Stimulated activated CD4-positive, alpha-beta T cell treated with anti-CD3 and anti-CD28 coated beads, TNF-alpha, amount 100 ng/mL, for 48 hours (primary cell): ENCODE measurements around the gene NTN5.
A peak's percentile ranks its signal among the peaks of the same experiment; 100 is the strongest.
"Not testable (repeated sequence)": the region's sequence is repeated elsewhere in the genome, so short reads cannot be mapped to it uniquely, and the experiment has no call there.

Experiments
- DNase-seq, 3 donors: peaks; one replicate each; pipeline ENCODE4 v3.0.0-alpha.2; 2020; ENCODE audit warnings: low read depth in 3 of 3

NTN5 gene

DNA sequence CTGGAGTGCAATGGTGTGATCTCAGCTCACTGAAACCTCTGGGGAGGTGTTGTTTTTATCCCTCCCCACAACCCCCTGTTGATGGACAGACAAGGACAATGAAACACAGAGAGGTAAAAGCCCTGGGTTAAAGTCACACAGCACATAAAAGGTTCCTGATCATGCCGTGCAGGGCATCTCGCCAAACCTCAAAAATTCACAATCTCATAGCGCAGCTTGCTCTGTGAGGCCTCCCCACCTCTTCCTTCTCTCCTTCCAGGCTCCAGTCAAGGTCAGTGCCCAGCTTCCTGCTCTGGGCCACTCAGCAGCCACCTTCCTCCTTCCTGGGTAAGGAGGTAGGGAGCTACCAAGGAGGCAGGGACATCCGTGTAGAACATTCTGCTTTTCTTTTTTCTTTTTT lies 25.2 kb upstream of the NTN5 start:
- no peak for DNase-seq

GRCh38 chr19:48696353-48697010 lies 23.7 kb upstream of the NTN5 start:
- DNase-seq, result no peak

- no peak for DNase-seq
These were observed 23.0 kb upstream of the NTN5 start, which contains the start of gene FUT2 for GRCh38 chr19:48695743-48696352. FUT2 (plus strand) TSS chr19:48695971; CDS start chr19:48702957, 6,986 bp downstream.

GRCh38 chr19:48693629-48694028 lies 20.8 kb upstream of the NTN5 start:
- not testable (repeated sequence) for DNase-seq

- no peak for DNase-seq
These were observed 16.6 kb upstream of the NTN5 start for GRCh38 chr19:48689449-48689848.

DNA sequence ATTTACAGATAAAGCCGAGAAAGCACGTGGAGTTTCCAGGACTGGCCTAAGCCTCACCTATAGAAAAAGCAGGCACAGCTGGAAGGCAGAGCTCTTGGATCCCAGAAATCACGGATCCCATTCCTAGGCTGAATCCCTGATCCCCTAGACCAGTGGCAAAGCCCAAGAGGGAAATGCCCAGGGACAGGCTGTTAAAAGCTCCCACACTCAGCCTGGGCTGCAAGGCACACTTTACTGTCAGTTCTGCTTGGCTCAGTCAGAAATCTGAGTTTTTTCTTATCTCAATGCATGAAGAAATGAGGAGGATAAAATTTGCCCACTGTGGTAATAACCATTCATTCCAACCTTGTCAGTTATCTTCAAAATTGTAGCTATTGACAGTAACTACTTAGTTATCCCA lies 15.0 kb upstream of the NTN5 start:
- DNase-seq, result no peak

GRCh38 chr19:48686637-48687036 lies 13.8 kb upstream of the NTN5 start:
- not testable (repeated sequence) for DNase-seq

DNA sequence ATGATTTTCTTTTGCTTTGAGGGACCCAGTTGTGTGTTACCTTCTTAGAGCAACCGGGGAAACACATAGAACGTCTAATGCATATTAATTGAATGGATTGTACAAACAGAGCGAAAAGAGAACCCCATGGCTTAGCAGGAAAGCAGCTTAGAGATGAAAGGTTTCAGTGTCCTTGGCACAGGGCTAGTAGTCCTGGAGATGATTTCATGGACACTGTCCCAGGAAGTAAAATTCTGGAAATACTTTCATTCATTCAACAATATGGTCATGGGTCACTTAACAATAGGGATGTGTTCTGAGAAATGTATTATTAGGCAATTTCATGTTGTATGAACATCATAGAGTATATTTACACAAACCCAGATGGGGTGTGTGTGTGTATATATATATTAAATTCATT lies 13.3 kb upstream of the NTN5 start:
- DNase-seq, result no peak

- no peak for DNase-seq
These were observed 12.8 kb upstream of the NTN5 start for GRCh38 chr19:48685583-48685982.

- no peak for DNase-seq
These were observed 10.5 kb upstream of the NTN5 start for GRCh38 chr19:48683349-48683748.

- DNase-seq, result no peak
These were observed 8.3 kb upstream of the NTN5 start for GRCh38 chr19:48681127-48681470.

DNA sequence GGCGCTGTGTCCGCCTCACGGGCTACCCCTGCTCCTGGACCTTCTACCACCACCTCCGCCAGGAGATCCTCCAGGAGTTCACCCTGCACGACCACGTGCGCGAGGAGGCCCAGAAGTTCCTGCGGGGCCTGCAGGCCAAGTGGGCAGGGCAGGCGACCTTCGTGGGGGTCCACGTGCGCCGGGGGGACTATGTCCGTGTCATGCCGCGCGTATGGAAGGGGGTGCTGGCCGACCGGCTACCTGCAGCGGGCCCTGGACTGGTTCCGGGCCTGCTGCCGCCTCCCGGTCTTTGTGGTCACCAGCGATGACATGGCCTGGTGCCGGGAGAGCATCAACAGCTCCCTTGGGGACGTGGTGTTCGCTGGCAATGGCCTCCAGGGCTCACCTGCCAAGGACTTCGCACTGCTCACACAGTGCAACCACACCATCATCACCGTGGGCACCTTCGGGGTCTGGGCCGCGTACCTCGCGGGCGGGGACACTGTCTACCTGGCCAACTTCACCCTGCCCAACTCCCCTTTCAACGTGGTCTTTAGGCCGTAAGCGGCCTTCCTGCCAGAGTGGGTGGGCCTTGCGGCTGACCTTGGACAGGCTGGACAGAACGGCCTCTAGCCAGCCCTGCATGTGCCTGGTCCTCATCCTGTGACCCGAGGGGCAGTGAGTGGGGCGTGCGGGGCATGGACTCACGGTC lies 7.8 kb upstream of the NTN5 start:
- DNase-seq, result no peak

DNA sequence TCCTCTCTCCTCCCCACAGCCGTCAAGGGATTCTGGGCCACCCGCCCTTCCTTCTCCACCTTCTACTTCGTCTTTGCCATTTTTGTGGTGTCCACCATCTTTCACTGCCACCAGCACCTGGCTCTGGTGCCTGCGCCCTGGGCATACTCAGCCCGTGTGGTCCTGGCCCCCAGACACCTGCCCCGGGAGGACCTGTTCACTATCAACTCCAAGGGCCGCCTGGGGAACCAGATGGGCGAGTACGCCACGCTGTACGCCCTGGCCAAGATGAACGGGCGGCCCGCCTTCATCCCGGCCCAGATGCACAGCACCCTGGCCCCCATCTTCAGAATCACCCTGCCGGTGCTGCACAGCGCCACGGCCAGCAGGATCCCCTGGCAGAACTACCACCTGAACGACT lies 7.2 kb upstream of the NTN5 start:
- not testable (repeated sequence) for DNase-seq

DNA sequence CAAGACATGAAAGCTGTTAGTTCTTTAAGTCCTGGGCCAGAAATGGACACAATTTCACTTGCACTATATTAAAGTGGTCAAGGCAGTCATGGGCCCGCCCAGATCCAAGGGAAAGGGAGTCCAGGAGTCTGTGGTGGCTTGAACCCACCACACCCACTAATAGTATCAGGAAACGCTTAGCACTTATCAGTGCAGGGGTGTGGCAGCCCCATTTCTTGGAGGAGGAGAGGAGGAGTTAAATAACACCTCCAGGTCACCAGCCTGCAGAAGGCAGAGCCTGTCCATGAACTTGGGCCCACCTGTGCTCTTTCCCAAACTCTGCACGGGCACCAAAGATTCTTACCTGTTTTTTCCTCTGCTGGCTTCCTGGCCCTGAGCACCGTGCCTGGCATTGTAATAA lies 5.4 kb upstream of the NTN5 start:
- DNase-seq, result no peak

DNA sequence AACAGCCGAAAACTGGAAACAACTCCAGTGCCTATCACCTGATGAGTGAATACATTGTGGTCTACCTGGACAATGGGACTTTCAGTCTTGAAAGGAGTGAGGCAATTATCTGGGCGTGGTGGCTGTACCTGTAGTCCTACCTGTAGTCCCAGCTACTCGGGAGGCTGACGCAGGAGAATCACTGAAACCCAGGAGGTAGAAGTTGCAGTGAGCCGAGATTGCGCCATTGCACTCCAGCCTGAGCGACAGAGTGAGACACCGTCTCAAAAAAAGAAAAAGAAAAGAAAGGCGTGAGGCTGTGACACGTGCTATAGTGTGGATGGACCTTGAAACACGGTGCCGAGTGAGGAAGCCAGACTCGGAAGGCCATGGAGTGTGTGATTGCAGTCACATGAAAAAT lies 4.1 kb upstream of the NTN5 start:
- DNase-seq, result no peak

- no peak for DNase-seq
These were observed 3.7 kb upstream of the NTN5 start for GRCh38 chr19:48676487-48676886.

GRCh38 chr19:48674921-48675824 lies 2.4 kb upstream of the NTN5 start:
- peak; percentile 63 to 69 (median 69) for DNase-seq

DNA sequence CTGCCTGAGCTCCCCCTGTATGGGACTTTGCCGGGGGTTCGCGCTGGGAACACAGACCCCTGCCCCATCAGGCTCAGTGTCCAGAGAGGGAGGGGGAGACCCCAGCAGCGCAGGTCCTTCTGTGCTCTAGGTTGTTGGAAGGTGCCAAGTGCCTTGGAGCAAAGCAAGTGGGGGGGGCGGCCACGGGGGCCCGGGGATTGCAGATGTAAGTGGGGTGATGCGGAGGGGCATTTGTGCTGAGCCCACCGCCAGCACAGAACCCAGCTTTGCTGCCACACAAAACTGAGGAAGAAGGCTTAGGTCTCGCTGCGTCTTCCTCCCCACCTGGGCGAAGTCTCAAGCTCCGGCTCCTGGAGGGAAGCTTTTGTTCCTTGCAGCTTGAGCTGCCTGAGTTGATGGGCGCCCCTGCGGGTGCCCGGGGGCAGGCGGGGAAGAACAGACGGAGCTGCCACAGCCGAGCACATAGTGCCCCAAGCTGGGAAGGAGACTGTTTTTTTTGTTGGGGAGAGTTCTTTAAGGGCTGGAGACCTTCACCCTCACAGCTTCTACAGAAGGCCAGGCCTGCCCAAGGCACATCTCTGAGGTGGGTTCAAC lies 1.5 kb upstream of the NTN5 start:
- no peak for DNase-seq

DNA sequence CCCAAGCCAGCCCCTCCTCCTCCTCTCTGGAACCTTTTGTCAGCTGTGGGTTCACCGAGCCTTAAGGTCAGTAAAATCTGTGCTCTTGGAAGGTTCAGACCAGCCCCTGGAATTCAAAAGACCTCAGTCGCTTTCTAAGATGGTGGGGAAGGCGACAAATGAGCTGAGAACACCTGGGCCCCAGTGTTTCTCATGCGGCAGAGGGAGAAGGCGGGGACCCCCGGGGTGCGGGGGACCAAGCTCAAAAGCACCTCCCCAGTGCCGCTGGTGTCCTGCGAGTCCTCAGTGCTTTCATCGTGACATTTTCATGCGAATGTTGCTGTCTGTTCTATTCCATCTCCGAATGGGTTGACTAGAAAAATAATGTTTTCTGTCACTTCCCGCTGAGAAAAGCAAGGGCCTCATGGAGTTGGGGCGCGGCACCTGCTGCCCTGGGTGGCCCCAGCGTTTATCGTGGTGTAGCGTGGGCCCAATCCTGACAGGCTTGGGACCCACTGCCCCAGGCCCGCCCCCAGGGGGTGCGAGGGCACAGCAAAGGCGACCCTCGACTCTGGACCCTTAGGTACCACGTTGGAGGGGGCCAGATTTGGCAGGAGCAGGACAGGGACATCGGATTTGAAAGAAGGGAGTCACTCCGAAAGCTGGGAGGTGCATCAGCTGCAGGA lies 751 bp upstream of the NTN5 start:
- no peak for DNase-seq

GRCh38 chr19:48671446-48671995 lies 1.3 kb downstream of the NTN5 start:
- no peak for DNase-seq
